ENCODE data around the gene CD300H.
"Not testable (repeated sequence)": the region's sequence is repeated elsewhere in the genome, so short reads cannot be mapped to it uniquely, and the experiment has no call there.

Gene CD300H

DNA sequence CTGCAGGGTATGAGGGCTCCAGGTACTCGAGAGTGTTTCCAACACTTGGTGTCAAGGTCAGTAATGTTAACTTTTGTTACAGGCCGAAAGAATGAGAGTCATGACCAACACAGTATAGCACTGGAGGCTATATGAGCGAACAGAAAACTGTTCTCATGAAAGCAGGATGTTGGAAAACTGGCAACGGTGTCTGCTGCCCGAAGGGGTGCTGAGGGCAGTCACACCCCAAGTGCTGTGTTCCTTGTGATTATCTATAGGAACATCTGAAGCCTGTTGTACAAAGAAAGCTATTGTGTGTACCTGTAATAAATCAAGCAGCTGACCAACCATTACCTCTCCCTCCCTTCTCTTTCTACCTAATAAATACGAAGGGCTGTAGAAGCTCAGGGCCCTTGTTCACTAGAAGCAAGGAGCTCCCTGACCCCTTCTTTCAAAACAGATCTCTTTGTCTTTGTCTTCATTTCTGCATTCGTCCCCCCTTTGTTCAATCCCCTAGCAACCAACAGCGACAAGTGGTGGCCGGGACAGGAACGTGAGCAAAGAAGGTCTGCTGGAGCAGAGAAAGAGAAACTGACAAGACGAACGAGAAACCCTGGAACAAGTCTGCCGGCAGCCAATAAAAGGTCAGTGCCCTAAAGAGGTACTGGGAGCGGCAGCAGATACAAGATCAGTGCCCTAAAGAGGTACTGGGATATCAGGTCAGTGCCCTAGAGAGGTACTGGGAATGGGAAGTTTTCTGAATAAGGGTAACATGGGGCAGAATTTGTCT lies 17.2 kb upstream of the CD300H start:
- DNase-seq, result no peak

DNA sequence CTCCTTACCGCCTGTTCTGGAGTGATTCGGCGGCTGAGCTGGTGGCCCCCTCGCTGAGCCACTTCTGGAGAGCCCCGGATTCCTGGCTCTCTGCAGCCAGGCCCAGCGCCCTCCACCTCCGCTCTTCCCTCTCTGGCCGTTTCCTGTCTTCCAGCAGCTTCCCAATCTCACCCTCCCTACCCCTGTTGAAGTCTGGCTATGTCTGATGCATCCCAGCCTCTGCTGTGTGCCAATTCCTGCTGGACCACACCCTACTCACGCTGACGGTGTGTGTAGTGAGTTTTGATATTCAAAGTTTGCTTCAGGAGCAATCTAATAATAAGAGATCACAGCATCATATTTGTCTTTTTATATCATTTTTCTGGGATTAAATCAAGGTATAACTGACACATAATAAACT lies 15.3 kb upstream of the CD300H start:
- DNase-seq, result no peak

DNA sequence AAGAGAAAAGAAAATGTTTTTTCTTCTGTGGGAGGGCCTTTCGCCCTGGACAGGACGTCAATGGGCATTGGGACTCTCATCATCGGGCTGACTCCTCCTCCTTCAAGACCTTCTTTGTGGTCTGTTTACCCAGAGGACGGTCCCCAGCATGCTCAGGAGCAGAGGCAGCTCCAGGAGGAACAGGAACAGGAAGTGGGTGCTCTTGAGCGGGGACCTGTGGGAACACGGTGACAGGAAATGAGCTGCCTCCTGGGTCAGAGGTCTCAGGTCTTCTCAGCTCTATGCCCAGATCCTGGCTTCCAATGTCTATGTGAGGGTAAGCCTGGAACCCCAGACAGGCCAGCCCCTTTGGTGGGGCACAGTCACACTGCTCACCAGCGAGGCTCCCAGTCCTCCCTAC lies 12.6 kb upstream of the CD300H start:
- DNase-seq, result no peak

DNA sequence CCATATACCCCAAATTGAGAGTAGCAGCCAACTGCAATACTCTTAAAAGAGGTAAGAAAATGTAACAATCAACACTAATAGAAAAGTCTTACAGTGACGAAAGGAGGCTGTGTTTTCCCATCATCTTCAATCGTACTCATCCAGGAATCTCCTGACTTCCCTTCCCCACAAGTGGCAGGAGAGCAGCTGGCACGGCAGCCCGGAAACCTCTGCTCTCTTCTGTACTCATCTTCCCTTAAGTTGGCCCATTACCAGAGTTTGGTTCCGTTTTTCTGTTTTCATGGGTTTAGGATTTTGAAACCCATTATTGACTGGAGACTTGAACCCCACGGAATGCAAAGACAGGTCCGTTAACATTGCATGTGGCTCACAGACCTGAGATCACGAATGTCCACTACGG lies 11.7 kb upstream of the CD300H start:
- DNase-seq, result no peak

DNA sequence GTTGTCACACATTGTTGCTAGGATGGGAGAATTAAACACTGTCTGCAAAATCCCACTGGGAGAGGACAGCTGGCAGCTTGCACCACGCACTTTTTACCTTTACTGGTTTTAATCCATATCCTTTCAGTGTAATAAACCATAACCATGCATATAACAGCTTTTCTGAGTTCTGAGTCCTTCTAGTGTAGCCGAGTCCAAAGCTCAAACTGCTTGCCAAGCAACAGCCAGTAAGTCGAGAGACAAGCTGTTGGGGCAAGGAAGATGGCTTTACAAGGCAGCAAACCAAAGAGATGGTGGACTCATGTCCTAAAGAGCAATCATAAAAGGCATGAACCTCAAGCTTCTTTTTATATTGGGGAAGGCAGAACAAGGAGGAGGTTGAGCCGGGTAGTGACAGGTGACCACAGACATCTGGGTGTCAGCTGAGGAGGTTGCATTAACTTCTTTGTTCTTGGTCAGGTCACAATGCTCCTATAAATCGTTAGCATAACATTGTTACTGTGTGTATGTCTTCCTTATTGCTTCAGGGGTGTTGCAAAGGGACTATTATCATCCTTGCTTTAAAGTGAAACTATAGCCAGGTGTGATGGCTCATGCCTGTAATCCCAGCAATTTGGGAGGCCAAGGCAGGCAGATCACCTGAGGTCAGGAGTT lies 7.3 kb upstream of the CD300H start:
- DNase-seq, result no peak

DNA sequence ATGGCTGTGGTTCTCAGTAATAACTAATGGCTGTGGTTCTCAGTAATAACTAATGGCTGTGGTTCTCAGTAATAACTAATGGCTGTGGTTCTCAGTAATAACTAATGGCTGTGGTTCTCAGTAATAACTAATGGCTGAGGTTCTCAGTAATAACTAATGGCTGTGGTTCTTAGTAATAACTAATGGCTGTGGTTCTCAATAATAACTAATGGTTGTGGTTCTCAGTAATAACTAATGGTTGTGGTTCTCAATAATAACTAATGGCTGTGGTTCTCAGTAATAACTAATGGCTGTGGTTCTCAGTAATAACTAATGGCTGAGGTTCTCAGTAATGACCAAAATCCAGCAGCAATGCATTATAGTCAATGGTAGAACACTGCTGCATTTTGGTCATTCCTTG lies 6.3 kb upstream of the CD300H start:
- DNase-seq, result not testable (repeated sequence)

DNA sequence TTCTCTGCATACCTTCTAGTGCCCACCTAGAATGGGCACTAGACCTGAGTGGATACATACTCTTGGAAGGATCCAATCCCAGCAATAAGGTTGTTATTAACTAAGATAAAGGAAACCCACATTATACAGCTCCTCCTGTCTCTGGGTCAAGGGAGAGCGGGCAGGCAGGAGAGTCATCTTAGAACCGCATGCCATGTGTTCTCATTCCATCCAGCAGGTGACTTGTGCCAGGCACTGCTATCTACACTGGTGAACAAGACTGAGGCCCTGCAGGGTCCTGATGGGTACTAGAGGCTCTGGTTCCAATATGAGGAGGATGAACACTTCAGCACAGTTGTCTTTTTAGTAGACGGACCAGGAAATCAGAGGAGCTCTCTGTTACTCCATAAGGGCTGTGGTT lies 5.9 kb upstream of the CD300H start:
- no peak for DNase-seq

DNA sequence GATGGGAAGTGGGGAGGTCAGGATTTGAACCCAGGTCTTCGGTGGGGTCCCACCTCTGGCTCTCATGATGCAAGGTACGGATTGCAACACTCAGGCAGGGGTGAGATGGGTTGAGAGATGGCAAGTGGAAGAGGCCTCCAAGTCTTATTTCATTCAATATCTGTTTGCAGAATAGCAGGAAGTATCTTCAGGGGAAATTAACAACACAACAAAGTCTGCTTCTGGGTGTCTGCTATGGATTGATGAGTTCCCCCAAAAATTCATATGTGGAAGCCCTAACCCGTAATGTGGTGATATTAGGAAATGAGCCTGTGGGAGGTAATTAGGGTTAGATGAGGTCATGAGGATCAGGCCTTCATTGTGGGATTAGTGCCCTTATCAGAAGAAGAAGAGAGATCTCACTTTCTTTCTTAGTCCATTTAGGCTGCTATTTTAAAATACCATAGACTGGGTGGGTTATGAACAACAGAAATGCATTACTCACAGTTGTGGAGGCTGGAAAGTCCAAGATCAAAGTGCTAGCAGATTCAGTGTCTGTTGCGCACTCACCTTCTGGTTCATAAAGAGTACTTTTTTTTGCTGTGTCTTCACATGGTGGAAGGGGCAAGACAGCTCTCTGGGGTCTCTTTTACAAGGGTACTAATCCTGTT lies 4.4 kb upstream of the CD300H start:
- DNase-seq, result no peak

DNA sequence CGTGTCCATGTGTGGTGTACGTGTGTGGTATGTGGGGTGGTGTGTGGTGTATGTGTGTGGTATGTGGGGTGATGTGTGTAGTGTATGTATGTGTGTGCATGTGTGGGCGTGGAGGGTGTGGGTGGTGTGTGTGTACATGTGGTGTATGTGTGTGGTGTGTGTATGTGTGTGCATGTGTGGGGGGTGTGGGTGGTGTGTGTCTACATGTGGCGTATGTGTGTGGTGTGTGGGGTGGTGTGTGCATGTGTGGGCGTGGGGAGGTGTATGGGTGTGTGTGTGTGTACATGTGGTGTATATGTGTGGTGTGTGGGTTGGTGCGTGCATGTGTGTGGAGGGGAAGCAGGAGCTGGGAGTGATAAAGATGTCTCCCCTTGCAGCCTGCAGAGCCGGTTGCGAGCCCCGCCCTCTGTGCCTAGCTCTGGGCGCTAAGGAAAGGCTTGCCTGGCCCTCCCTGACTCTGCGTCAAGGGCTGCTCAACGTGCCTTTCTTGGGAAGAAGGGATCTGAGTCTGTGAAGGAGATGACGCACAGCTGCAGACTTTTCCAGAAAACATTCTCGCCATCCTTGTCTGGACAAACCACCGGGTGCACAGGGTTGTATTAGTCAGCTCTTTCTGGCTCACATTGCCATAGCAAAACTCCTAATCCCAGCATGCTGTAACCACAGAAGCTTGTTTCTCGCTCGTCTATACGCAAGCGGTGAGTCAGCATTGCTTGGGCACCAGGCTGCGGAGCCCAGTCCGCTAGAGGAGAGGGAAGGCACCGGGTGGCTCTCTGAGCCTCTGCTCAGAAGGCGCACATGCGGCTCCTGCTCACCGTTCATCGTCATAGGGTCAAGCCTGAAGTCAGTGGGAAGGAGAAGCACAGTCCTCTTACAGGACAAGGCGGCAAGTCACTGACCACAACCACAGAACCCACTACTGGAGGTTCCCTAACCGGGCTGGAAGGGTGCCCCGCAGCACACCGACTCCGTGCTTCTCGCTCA lies 2.0 kb upstream of the CD300H start:
- DNase-seq, result peak; percentile 30

DNA sequence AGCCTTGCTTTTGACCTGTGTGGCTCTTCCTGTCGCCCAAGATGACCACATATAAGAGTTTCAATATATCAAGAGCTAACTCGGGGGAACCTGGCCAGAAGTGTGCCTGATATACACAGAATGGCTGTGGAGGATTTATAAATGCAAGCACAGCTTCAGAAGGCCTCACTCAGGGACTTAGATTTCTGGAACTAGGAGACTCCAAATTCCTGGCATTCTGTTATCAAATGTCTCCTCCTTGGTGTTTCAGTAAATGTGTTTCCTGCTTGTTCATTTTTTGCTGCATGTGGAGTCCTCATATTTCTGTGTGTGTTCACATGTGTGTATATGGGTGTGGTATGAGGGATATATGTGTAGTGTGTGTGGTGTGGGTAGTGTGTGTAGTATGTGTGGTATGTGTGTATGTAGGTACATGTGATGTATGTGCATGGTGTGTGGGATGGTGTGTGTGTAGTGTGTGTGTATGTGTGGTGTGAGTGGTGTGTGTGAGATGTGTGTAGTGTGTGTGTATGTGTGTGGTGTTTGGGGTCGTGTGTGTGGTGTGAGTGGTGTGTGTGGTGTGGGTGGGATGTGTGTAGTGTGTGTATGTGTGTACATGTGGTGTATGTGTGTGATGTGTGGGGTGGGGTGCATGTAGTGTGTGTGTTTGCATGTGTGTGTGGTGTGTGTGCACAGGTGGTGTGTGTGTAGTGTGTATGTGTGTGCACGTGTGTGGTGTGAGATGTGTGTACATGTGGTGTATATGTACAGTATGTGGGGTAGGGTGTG lies 981 bp upstream of the CD300H start:
- DNase-seq, result no peak

DNA sequence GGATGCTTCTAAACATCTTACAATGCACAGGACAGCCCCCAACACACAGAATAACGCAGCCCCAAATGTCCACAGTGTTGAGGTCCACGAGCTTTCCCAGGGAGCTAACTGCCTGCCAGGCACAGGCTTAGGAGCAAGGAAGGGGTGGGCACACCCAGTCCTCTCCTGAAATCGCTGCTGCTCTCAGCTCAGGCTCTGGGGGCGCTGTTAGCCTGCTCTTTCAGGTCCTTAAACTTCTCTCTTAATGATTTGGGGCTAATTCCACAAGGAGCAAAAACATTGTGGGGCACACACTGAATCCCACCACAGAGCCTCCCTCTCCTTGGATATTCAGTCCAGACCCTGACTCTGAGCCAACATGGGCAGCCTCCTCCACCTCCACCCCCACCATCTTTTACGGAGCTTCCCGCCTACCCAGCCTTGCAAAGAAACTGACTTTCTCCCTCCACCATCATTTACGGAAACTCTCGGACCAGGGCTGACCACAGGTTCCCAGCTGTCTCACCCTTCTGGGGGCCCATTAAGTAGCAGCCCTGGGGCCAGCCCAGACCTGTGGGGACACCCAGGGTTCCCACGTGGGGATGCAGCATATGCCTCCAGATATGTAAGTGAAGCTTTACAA lies 1.1 kb downstream of the CD300H start:
- DNase-seq, result no peak

DNA sequence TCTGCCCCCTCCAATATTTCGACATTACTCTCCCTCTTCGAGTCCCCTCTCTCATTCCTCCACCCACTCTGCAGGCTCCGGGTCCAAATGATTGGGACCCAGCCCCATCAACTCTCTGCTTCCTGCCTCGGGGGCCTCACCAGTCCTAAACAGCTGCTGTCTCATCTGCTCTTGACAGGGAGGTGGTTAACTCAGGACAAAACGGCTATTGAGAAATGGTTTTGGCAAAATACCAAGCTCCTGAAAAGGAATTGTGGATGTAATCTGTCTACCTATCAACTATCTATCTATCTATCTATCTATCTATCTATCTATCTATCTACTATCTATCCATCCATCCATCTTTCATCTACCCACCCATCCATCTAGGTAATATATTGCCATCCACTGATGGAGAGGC lies 2.2 kb downstream of the CD300H start:
- no peak for DNase-seq

DNA sequence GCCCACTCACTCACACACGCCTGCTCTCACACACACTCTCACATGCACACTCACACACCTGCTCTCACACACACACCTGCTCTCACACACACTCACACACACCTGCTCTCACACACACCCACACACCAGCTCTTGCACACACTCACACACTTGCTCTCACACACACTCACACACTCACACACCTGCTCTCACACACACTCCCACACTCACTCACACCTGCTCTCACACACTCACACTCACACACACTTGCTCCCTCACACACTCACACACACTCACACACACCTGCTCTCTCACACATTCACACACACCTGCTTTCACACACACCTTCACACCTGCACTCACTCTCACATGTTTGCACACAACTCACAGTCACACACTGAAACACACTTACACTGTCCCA lies 4.0 kb downstream of the CD300H start:
- DNase-seq, result no peak

DNA sequence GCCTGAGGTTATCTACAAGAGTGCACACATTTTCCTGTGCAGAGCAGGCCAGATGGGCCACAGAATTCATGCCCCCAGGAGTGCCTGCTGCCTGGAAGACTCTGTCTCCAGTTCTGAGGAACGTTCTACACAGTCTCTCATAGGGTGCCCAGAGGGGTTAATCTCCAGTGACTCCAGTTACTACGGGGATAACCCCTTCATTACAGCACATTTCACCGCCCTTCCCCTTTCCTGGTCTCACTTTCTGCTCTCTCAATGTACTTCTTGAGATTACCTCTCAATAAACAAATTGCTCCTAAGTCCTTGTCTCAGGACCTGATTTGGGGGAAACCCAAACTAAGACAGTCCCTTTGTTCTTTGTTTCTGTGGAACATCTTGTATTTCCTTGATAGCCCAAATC lies 5.7 kb downstream of the CD300H start:
- DNase-seq, result no peak

DNA sequence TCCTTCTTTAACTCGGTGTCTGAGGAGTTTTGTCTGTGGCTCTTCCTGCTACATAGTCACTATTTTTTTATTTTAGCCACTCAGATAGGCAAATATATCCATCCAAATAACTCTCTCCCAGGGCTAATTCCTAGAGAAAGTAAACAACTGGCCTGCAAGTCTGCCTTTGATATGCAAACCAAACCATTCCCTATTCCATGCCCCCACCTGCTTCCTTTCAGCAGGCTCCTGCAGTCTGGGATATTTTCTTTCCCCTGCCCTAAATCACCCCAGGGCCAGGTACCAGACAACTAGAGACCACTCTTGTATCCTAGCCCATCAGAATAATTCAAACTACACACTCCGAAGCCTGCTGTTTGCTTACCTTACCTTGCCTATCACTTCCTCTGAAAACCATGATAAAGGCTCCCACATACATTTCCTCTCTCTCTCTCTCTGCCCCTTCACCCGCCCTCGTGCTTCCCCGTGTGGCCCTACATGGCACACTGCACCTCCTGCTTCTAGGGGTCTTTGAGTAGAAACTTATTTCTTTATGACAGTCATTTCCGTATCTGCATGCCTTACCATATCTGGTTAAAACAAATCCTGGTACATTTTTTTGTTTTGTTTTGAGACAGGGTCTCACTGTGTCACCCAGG lies 8.3 kb downstream of the CD300H start:
- no peak for DNase-seq

DNA sequence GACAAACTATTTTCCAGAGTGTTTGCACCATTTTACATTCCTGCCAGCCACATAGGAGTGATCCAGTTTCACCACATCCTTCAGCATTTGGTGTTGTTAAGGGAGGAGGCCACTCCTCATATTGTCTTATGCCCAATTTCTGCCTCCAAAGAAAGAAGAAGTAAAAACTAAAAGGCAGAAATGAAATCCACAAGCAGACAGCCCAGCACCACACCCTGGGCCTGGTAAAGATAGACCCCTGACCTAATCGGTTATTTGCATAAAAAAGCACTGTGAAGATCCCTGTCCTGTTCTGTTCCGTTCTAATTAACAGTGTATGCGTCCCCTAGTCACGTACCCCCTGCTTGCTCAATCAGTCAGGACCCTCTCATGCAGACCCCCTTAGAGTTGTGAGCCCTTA lies 8.9 kb downstream of the CD300H start:
- DNase-seq, result not testable (repeated sequence)

DNA sequence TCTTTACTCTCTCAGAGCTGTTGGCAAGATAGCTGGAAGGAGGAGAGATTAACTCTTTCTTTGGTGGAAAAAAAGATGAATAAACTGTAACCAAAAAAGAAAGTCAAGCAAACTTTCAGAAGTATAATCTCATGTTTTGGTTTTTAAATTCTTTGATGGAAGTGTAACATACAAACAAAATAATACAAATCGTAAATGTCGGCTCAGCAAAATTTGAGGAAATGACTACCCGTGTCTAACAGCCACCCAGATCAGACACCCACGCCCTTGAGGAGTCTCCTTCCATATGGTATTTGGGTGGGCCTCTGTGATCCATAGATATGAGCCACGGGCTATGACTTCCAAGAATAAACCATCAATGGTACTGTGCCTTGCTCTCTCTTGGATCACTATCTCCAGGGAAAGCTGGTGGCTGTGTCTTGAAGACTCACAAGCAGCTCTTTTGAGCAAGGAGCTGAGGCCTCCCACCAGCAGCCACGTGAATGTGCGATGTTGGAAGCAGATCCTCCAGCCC lies 11.8 kb downstream of the CD300H start:
- DNase-seq, result no peak

DNA sequence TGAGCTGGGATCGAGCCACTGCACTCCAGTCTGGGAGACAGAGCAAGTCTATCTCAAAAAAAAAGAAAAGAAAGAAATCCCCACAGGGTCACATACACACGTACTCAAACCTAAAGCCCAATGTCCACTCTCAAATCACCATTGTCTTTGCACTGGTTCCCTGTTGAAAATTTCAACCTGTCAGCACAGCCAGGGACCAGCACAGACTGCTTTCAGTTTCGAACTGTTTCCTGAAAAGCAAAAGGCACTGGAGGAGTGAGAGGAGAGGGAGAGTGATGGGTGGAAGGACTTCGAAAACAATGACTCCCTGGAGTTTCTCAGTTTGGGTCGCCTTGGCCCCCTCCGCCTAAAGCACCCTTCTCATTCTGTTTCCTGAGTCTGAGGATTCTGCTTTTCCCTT lies 12.4 kb downstream of the CD300H start:
- DNase-seq, result no peak

DNA sequence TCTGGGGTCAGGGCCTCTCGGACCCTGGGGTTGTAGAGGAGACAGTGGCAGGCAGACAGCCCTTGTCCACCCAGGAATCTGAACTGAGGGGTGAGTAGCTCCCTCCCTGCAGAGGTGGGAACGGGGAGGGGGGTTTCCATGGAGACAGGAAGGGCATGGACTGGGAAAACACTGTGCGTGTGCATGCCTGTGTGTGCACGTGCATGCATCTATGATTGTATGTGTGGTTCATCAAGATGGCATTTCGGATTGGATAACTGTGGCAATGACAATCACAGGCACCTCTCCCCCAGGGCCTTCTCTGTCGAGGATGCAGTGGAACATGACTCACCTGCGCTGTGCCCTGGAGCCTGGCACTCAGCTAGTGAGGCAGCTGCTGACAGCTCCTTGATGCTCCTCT lies 15.3 kb downstream of the CD300H start:
- no peak for DNase-seq

DNA sequence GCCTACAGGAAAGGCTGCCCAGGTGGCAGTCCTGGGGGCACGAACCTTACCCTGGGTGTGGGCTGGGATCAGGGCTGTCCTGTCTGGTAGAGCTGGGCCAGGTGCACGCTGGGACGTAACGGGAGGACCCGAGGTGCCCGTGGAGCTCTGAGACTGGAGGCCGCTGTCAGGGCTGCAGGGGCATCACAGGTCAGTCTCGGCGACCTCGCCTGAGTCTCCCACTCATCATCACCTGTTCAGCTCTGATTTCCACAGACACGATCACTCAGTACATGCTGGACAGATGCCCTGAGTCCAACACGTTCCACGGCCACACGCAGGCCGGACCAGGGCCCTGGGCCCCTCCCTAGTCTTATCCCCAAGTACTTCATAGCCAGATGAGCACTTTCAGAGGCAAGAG lies 16.7 kb downstream of the CD300H start:
- DNase-seq, result no peak

DNA sequence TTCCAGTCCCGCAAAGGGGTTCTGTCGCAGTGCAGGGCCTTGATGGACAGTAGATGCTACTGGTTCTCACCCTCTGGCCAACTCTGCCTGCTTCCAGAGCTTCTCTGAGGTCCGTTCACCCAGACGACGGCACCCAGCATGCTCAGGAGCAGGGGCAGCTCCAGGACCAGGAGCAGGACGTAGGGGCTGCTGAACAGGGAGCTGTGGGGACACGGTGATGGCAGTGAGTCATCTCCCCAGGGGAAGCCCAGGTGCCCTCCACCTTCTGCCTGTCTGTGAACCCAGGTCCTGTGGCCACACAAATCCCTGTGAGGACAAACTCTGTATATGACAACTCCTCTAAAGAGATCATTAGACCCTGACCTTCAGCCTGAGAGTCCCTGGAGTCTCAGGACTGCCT lies 18.0 kb downstream of the CD300H start:
- no peak for DNase-seq
